HCT116 (cell line): ENCODE data around the gene SSNA1. TPM values are rescaled to one million over a fixed set of nuclear protein-coding genes. Genes with fewer than 3 reads are reported as not detected.
A peak's percentile ranks its signal among the peaks of the same experiment; 100 is the strongest.

Source experiments
- ATAC-seq: fragments of 200-7000 bp; cut with Tn5 transposase; 2 replicates; pipeline ENCODE4 v1.9.1; 2020; ENCODE audit warnings: mild to moderate bottlenecking, moderate library complexity
- BruUV-seq: library from RNA; stranded (reverse); fragments of 400-500 nt; replicated peaks from 2 replicates; lab custom pipeline; 2021; lab: Mats Ljungman, UMichigan
- CTCF ChIA-PET: fragments of 300-600 bp; sonication (Branson Sonifier 250); formaldehyde crosslinking; loops from one replicate; lab custom pipeline; 2021; ENCODE audit warnings: antibody characterized with exemption; lab: Charles Lee
- POLR2A ChIA-PET: fragments of 300-600, 350-600 bp; sonication (Branson Sonifier 250); formaldehyde crosslinking; loops from one replicate; lab custom pipeline; 2021; ENCODE audit warnings: antibody characterized with exemption; lab: Charles Lee
- RAD21 ChIA-PET, 2 experiments: fragments of 300-600 bp; sonication (Branson Sonifier 250); formaldehyde crosslinking; loops; one replicate each; lab custom pipeline; 2023; ENCODE audit warnings: low total read pairs in 2 of 2; ENCODE audit not compliant: uncharacterized antibody in 2 of 2, unreplicated experiment in 2 of 2, low non-redundant PET in 1 of 2; lab: Charles Lee
- DNase-seq: peaks from one replicate; pipeline ENCODE4 v3.0.0-alpha.2; 2010; ENCODE audit warnings: low read depth, low spot score
- H2AFZ ChIP-seq: fragments of 200-600 bp; shearing (Covaris generic), sonication (generic); 2 replicates; pipeline ENCODE4 v1.6.1; 2017; ENCODE audit warnings: low read depth, mixed run types, mixed read lengths, antibody characterized with exemption, low read length; ENCODE audit not compliant: poor library complexity, severe bottlenecking
- H3K27ac ChIP-seq: 2 replicates; pipeline ENCODE4 v1.5.1; 2012; ENCODE audit warnings: low read depth, low read length
- H3K27me3 ChIP-seq: fragments of 200-600 bp; sonication (generic); 2 replicates; pipeline ENCODE4 v1.6.1; 2016; ENCODE audit warnings: mixed run types, low read length, mixed read lengths; ENCODE audit not compliant: insufficient read depth
- H3K36me3 ChIP-seq, 2 experiments: fragments of 200-500 bp in 1 of 2; fragments of 200-600 bp in 1 of 2; sonication (Bioruptor generic) in 1 of 2; sonication (generic) in 1 of 2; 2 replicates each; pipeline versions ENCODE4 v1.5.1 to v1.6.1; 2014 to 2016; ENCODE audit warnings: low read length in 2 of 2, inconsistent platforms in 1 of 2, mixed read lengths in 1 of 2, mixed run types in 1 of 2; ENCODE audit not compliant: insufficient read depth in 2 of 2, control insufficient read depth in 1 of 2
- H3K4me1 ChIP-seq, 2 experiments: fragments of 200-600 bp in 1 of 2; sonication (generic) in 1 of 2; 2 replicates each; pipeline versions ENCODE4 v1.5.1 to v1.6.1; 2012 to 2017; ENCODE audit warnings: low read length in 2 of 2, inconsistent platforms in 1 of 2, mild to moderate bottlenecking in 1 of 2, mixed read lengths in 1 of 2, mixed run types in 1 of 2, moderate library complexity in 1 of 2; ENCODE audit not compliant: insufficient read depth in 2 of 2, control insufficient read depth in 1 of 2
- H3K4me2 ChIP-seq: fragments of 200-600 bp; sonication (generic); 2 replicates; pipeline ENCODE4 v1.6.1; 2017; ENCODE audit warnings: mixed run types, low read length, mixed read lengths
- H3K4me3 ChIP-seq, 2 experiments: fragments of 200-600 bp in 1 of 2; sonication (generic) in 1 of 2; replicated peaks in 1 of 2; 2 replicates each; pipeline ENCODE4 v1.5.1; 2011 to 2016; ENCODE audit warnings: low read length in 2 of 2, control low read depth in 1 of 2, low read depth in 1 of 2, mild to moderate bottlenecking in 1 of 2, mixed read lengths in 1 of 2, mixed run types in 1 of 2
- H3K79me2 ChIP-seq: fragments of 200-600 bp; sonication (generic); 2 replicates; pipeline ENCODE4 v1.6.1; 2017; ENCODE audit warnings: mild to moderate bottlenecking, mixed run types, low read length, moderate library complexity, mixed read lengths; ENCODE audit not compliant: insufficient read depth
- H3K9ac ChIP-seq: fragments of 200-600 bp; sonication (generic); 2 replicates; pipeline ENCODE4 v1.6.1; 2016; ENCODE audit warnings: low read length, mixed read lengths
- H3K9me2 ChIP-seq: fragments of 200-600 bp; sonication (generic), shearing (Covaris generic); 2 replicates; pipeline ENCODE4 v1.6.1; 2017; ENCODE audit warnings: mixed run types, mild to moderate bottlenecking, moderate library complexity; ENCODE audit not compliant: insufficient read depth
- H3K9me3 ChIP-seq, 2 experiments: fragments of 200-500 bp in 1 of 2; fragments of 200-600 bp in 1 of 2; sonication (Bioruptor generic) in 1 of 2; sonication (generic) in 1 of 2; 2 replicates each; pipeline ENCODE4 v1.6.1; 2014 to 2017; ENCODE audit warnings: low read length in 2 of 2, mixed read lengths in 2 of 2, inconsistent platforms in 1 of 2, low read depth in 1 of 2, mild to moderate bottlenecking in 1 of 2, mixed run types in 1 of 2, moderate library complexity in 1 of 2; ENCODE audit not compliant: control insufficient read depth in 1 of 2, insufficient read depth in 1 of 2
- H4K20me1 ChIP-seq: fragments of 200-600 bp; sonication (generic), shearing (Covaris generic); 2 replicates; pipeline ENCODE4 v1.6.1; 2017; ENCODE audit warnings: mixed run types, mild to moderate bottlenecking, moderate library complexity; ENCODE audit not compliant: insufficient read depth
- ATF3 ChIP-seq: IDR thresholded peaks from 2 replicates; pipeline ENCODE4 v1.6.1; 2012
- CEBPB ChIP-seq: IDR thresholded peaks from 2 replicates; pipeline ENCODE4 v1.6.1; 2012; ENCODE audit warnings: low read depth
- EGR1 ChIP-seq: IDR thresholded peaks from 2 replicates; pipeline ENCODE4 v1.6.1; 2012; ENCODE audit warnings: low read depth
- MAX ChIP-seq: IDR thresholded peaks from 2 replicates; pipeline ENCODE4 v1.6.1; 2012
- POLR2AphosphoS5 ChIP-seq: IDR thresholded peaks from 2 replicates; pipeline ENCODE4 v1.6.1; 2011; ENCODE audit warnings: mild to moderate bottlenecking, low read depth, low read length, moderate library complexity
- REST ChIP-seq: IDR thresholded peaks from 2 replicates; pipeline ENCODE4 v1.6.1; 2012; ENCODE audit warnings: low read depth
- SIN3A ChIP-seq: IDR thresholded peaks from 2 replicates; pipeline ENCODE4 v1.6.1; 2012; ENCODE audit warnings: low read depth
- TCF7L2 ChIP-seq: IDR thresholded peaks from 2 replicates; pipeline ENCODE4 v1.7.0; 2011; ENCODE audit warnings: borderline replicate concordance, inconsistent platforms; ENCODE audit not compliant: insufficient read depth, insufficient read length; ENCODE audit errors: extremely low read depth
- ZFX ChIP-seq: fragments of 450-650 bp; IDR thresholded peaks from 2 replicates; pipeline ENCODE4 v1.6.1; 2017
- intact Hi-C: fragments of 100-400 bp; cut with micrococcal nuclease; formaldehyde crosslinking; loops from 2 replicates; pipeline ENCODE4 v1.10.0; 2022
- total RNA-seq: library from RNA; stranded (reverse); gene quantifications from one replicate; pipeline ENCODE4 v1.2.1, GENCODE V29; 2021; ENCODE audit not compliant: unreplicated experiment

Gene SSNA1
- total RNA-seq, 1 experiment from 2014 or later, result 84.7 TPM

GRCh38 chr9:137161558-137162486 is 26.7 kb upstream of the SSNA1 start:
- H3K9me3 ChIP-seq, result no peaks in the 10 kb centered on the region
- no TSS peak for BruUV-seq
- H3K79me2 ChIP-seq, result no peaks in the 10 kb centered on the region
- no peaks in the 10 kb centered on the region for H3K9me2 ChIP-seq
- intact Hi-C loops, result loop anchor here (2.0 kb wide), 2 partner anchors 43 to 61 kb away; partner anchors contain the start of gene RNF208
- H3K9ac ChIP-seq, result peak overlapping the region; percentile 77
- H3K27me3 ChIP-seq, result no peaks in the 10 kb centered on the region
- H4K20me1 ChIP-seq, result no peaks in the 10 kb centered on the region
- ChIA-PET CTCF (interaction anchor here (1.1 to 1.9 kb wide), 5 partner anchors 10 to 75 kb away, joined by 3 to 15 read pairs (median 7); partner anchors contain the start of gene SSNA1), POLR2A (interaction anchor here (0.7 to 2.5 kb wide), 12 partner anchors 8 to 102 kb away, joined by 3 to 16 read pairs (median 5); partner anchors contain the start of genes ANAPC2, LRRC26, SSNA1 and TUBB4B)
- H2AFZ ChIP-seq, result no peak overlapping the region
- peak overlapping the region; percentile 59 to 70 for H3K4me3 ChIP-seq
- no peaks in the 10 kb centered on the region for H3K36me3 ChIP-seq
- H3K27ac ChIP-seq, result peak overlapping the region; percentile 82
- peak; percentile 36 for DNase-seq
- TF ChIP-seq ATF3, result no peak
- TF ChIP-seq REST, result no peak
- no peak for TF ChIP-seq MAX
- TF ChIP-seq CEBPB, result no peak
- no peak for TF ChIP-seq ZFX
- no peak for TF ChIP-seq TCF7L2
- no peak for TF ChIP-seq POLR2AphosphoS5
- no peak for TF ChIP-seq EGR1
- no peak for TF ChIP-seq SIN3A
- TF ChIP-seq, all 23 proteins: peak for 0
- peak overlapping the region; percentile 98 for H3K4me2 ChIP-seq
- RAD21 ChIA-PET, result interaction anchor here in 1 of 2 experiments (0.7 to 1.0 kb wide), 3 partner anchors 11 to 132 kb away, joined by 3 to 7 read pairs (median 4); no protein-coding TSS in a partner anchor
- ATAC-seq, result peak; percentile 43
- peaks cover 7 to 52% of the 10 kb centered on the region in 2 experiments; a peak in 3 of 4 replicates for H3K4me1 ChIP-seq
